Measurements from ENCODE around the gene C19orf67.

Gene C19orf67

DNA sequence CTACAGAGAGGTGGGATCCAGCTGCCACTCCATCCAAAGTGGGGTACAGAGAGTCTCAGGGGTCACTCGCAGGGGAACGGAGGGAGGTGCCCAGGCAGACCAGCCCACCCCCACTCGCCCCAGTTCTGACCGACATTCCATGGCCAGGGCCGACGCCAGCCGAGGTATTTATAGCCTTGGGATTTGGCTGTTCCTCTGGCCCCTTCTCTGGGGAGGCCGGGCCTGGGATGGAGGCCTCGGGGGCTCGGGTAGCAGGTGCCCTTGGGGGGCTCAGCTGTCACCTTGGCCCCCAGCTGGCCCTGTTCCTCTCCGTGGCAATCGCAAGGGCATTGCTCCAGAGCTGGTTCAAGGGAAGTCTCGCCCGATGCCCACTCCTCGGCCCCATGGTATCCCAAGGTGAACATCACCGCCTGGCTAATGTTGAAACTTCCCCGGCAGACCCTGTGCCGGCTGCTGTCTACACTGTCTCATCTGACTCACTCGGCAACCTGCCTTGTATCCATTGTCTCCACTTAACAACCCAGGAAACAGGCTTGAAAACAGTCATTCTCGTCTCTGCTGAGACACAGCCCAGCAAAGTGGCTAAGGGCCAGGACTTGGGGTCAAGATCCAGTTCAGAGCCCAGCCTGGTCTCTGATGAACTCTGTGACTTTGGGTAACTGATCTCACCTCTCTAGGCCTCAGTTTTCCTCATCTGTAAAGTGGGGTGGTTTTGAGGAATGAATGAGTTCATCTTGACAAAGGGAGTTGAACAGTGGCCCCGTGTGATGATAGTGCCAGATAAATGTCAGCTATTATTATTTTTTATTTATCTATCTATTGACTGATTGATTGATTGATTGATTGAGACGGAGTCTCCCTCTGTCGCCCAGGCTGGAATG, 22.2 kb upstream of the C19orf67 start:
- no peak for DNase-seq (ENCODE audit: low read depth, low spot score)

GRCh38 chr19:14106840-14107239, 21.3 kb upstream of the C19orf67 start:
- DNase-seq (ENCODE audit: low read depth, low spot score), result no peak

DNA sequence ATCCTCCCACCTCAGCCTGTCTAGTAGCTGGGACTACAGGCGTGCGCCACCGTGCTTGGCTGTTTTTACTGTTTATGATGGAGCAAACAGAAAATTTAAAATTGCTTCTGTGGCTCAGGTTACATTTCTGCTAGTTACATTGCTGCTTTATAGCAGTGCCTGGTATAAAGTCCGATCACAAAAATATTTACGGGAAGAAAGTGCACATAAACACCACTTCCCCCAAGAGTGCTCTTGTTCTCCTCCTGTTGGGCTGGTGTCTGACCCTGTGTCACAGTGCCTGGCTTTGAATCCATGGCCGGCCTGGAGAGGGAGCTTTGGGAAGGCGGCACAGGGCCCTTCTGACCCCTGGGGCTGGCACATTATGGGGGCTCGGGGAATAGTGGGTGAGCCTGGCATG, 20.1 kb upstream of the C19orf67 start:
- no peak for DNase-seq (ENCODE audit: low read depth, low spot score)

DNA sequence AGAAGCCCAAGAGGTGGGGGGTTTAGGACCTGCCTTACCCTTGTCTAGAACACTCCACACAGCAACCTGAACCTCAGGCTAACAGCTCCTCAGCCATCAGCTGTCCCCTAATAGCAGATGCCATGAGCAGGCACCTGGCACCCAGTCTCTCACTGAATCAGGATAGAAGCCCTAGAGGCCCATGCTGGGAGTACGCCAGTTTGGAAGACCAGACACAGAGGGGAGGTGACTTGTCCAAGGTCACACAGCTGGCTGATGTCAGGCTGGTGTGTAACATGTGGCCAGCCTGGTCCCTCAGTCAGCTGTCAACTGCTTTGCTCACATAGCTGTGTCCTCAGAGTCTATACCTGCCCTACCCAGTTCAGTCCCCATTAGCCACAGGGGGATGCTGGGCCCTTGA, 17.7 kb upstream of the C19orf67 start:
- DNase-seq (ENCODE audit: low read depth, low spot score), result no peak

DNA sequence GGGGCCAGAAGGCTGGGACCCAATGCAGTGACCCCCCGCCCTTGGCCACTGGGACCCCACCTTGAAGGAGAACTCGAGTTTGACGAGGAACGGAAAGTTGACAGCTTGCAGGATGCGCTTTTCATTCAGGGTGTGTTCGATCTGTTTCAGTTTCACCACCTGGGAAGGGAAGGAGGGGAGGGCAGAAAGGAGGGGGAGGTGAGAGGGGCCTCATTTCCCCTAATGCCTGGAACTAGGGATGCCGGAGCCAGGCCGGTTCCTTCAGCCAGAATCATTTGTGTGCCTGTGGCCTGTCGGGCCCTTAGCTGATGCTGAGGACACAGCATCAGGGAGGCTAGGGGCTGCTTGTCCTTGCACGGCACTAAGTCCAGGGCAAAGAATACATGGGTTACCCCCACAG, 17.2 kb upstream of the C19orf67 start:
- no peak for DNase-seq (ENCODE audit: low read depth, low spot score)

DNA sequence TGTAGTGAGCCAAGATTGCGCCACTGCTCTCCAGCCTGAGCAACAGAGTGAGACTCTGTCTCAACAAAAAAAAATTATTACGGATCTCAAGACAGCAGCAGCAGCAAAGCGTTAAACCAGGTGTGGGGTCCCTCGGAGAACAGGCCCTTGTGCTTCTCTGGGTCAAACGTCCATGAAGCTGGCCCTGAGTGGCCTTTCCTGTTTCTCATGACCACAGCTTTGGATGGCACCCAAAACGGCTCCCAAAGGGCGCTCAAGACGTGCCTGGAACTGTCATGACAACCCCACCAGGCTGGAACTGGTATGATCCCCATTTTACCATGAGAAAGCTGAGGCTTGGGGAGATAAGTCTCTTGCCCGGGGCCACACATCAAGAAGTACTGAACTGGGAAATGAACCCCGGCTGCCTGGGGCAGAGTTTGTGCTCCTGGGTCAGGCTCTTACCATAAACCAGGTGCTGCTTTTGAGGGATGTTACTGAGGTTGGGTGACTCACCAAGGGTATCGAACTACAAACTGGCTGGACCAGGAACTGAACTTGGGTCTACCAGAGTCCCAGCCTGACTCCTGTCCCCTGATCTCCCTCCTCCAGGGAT, 16.6 kb upstream of the C19orf67 start:
- no peak for DNase-seq (ENCODE audit: low read depth, low spot score)

GRCh38 chr19:14101003-14101545, 15.5 kb upstream of the C19orf67 start:
- no peak for DNase-seq (ENCODE audit: low read depth, low spot score)

- DNase-seq (ENCODE audit: low read depth, low spot score), result no peak
Observed at GRCh38 chr19:14097532-14098151, 12.1 kb upstream of the C19orf67 start.

GRCh38 chr19:14096272-14096992, 10.8 kb upstream of the C19orf67 start:
- DNase-seq (ENCODE audit: low read depth, low spot score), result no peak

DNA sequence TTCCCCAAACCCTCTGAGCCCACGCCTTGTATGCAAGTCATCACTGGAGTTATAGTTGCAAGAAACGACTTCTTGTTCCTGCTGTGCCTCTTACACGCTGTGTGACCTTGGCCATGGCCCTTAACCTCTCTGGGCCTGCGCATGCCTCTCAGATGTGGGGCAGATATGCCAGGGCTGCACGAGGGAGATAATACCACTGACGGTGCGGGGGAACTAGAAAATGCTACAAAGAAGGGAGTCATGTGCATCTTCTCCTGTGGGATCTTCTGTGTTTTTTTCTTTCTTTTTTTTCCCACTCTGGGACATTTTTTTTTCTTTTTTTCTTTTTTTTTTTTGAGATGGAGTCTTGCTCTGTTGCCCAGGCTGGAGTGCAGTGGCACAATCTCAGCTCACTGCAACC, 9.3 kb upstream of the C19orf67 start:
- DNase-seq (ENCODE audit: low read depth, low spot score), result no peak

- no peak for DNase-seq (ENCODE audit: low read depth, low spot score)
Observed at GRCh38 chr19:14093117-14093823, 7.7 kb upstream of the C19orf67 start.

GRCh38 chr19:14091813-14092462, 6.4 kb upstream of the C19orf67 start:
- no peak for DNase-seq (ENCODE audit: low read depth, low spot score)

DNA sequence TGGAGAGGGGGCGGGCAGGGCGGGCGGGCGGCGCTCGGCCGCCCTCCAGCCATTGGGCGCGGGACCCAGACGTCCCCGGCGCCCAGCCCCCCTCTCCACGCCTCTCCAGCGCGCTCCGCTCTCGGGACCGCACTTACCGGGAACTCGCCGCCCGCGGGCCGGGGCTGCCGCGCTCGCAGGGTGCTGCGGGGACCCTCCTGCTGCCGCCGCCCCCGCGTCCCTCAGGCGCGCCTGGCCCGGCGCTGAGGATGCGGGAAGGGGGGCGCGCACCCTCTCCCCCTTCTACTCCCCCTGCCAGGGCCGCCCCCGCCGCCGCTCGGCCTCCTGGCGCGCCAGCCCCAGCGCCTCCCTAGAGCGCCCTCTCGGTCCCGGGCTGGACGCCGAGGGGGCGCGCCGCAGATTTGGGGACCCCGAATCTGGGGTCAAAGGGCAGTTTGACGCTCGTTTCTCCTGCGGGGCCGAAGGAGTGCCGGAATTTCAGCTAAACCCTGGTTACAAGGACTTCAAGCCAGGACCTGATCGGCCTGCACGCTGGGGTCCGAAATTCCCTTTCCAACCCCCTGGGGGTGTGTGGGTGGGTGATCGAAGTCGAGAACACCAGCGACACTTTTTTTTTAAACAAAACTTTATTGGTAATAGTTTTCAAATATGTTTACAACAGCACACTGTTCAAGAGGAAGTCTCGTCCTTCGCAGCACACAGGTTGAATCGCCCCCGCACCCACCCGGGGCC, 5.7 kb upstream of the C19orf67 start:
- DNase-seq (ENCODE audit: low read depth, low spot score), result no peak

DNA sequence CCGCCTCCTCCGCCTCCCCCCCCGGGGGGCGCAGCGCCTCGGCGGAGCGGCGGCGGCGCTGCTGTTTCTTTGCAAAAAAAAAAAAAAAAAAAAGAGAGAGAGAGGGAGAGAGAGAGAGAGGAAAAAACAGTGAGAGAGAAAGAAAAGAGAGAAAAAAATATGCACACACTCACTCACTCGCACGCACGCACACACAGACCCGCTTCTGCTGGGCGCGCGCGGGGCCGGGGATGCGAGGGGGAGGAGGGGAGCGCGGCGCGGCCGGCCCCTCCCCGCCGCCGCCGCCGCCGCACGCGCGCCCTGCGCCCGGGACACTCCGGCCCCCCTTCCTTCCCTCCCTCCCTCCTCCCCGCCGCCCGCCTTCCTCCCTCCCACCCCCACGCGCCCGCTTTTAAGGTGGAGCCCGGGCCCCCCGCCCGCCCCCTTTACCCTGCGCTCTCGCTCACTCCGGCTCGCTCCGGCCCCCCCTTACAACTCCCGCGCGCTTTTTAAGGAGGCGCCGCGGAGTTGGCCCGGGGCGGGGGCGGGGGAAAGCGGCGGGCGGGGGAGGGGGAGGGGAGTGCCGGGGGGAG, 5.0 kb upstream of the C19orf67 start, which contains the start of gene SAMD1:
TSS of gene SAMD1 (minus strand) at position 243 of the 572 bp plus-strand sequence.
- DNase-seq (ENCODE audit: low read depth, low spot score), result no peak

DNA sequence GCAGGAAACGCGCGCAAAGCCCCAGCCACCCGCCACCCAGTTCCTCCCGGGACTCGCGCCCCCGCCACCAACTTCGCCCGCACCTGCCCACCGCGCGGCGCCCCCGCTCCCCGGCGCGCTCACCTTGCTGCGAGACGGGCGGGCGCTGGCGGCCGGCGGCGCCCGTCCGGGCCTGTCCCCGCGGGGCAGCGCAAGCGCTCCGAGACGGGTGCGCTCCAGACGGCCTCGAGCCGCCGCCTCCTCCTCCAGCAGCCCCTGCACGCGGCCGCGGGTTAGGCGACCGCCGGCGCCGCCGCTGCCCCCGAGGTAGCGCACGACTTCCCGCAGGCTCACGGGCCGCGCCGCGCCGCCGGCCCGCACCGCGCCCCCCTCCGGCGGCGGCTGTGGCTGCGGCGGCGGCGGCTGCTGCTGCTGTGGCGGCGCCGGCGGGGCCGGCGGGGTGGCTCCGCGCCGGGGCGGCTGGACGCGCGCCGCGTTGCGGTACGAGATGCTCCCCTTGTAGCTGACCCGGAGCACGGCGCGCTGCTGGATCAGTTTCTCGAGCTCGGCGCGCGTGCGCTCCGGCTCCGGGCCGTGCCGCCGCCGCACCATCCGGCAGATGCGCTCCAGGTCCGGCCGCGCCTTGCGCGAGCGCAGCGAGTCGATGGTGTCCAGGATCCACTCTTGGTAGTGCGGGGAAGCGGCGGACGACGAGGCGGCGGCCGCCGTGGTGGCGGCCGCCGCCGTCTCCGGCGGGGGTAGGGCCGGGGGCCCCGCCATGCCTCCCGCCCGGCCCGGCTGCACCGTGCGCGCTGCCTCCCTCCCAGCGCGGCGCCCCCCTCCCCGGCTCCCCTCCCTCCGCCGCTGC, 4.3 kb upstream of the C19orf67 start:
- DNase-seq (ENCODE audit: low read depth, low spot score), result no peak

- DNase-seq (ENCODE audit: low read depth, low spot score), result no peak
Observed at GRCh38 chr19:14089412-14089661, 3.8 kb upstream of the C19orf67 start.

DNA sequence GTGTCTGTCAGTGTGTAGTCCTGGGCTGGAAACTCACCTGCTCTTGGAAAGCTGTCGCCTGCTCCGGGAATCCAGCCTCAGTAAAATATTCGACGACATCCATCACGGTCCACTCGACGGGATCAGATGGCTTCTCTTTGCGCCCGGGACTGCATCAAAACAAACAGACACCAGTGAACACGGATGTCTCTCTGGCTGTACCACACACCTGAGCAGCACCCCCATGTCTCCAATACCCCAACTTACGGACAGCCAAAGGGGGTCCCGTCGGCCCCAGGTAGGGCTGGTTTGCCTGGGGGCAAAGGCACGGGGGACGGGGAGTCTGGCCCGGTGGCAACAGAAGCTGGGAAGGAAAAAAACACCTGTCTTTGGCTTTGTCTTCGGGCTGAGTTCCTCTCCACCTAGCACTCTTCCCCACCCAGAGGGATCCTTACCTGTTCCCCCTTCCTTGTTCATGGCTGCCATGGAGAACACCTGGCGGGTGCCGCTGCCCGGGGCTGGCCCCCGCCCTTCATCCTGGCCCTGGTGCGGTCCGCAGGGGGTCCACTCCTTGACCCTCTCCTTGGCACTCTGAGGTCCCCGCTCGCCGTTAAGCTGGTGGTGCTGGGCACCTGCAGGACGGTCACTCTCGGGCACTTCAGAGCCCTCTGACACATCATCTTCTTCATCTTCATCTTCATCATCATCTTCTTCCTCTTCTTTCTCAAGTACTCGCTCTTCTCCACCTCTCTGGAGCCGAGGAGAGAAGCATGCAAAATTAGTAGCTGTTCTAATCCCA, 3.2 kb upstream of the C19orf67 start:
- DNase-seq (ENCODE audit: low read depth, low spot score), result no peak

DNA sequence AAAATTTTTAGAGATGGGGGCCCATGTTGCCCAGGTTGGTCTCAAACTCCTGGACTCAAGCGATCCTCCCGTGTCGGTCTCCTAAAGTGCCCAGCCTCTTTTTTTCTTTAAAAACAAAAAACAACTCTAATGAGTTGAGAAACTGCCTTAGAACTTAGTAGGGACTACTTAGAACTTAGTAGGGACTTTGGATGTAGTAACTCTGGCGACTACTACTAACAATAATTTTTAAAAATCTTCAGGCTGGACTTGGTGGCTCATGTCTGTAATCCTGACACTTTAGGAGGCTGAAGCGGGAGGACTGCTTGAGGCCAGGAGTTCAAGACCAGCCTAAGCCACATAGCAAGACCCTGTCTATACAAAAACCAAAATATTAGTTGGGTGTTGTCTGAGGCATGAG, 515 bp upstream of the C19orf67 start:
- no peak for DNase-seq (ENCODE audit: low read depth, low spot score)
